NOMO-1 (cell line): ENCODE measurements around the gene OR5A1.
A peak's percentile ranks its signal among the peaks of the same experiment; 100 is the strongest.
"Not testable (repeated sequence)": the region's sequence is repeated elsewhere in the genome, so short reads cannot be mapped to it uniquely, and the experiment has no call there.

Experiments used
- DNase-seq, 2 experiments: peaks; one replicate each; lab custom pipeline; 2025; ENCODE audit not compliant: unreplicated experiment in 2 of 2; lab: John Stamatoyannopoulos, UW

OR5A1 gene

GRCh38 chr11:59436169-59436568, at the start of gene OR5A1:
Gene OR5A1, plus strand, starts transcription at chr11:59436469. Its CDS starts 6,700 bp downstream, at chr11:59443169.
- DNase-seq = no peak

GRCh38 chr11:59394186-59394585, 42.1 kb upstream of the OR5A1 start:
- DNase-seq = no peak

- no peak for DNase-seq
Observed at GRCh38 chr11:59400461-59401261, 35.6 kb upstream of the OR5A1 start.

- no peak for DNase-seq
Observed at GRCh38 chr11:59401262-59401552, 35.1 kb upstream of the OR5A1 start.

DNA sequence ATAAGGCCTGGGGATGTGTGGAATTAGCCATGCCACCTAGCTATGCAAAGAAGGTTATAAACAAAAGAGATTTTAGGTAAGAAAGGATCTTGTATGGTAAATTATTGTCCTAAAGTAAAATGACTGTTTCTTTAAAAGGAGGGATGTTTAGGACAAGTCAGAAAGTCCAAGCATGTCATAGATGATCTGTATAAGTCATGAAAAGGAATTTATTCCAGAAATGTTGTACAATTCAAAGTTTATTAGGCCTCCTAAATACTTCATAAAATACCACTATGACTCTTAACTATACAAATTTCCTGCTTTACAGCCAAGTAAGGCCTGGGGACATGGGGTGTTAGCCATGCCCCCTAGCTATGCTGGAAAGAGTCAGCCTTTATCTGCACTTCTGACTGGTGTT, 32.7 kb upstream of the OR5A1 start:
- DNase-seq = no peak

GRCh38 chr11:59413646-59414045, 22.6 kb upstream of the OR5A1 start:
- peak; percentile 80 to 96 for DNase-seq

DNA sequence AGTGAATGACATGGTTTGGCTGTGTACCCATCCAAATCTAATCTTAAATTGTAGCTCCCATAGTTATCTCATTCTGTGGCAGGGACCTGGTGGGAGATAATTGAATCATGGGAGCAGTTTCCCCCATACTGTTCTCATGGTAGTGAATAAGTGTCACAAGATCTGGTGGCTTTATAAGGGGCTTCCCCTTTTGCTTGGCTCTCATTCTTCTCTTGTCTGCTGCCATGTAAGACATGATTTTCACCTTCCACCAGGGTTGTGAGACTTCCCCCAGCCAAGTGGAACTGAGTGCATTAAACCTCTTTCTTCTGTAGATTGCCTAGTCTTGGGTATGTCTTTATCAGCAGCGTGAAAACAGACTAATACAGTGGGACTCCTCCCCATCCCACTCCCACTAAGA, 21.2 kb upstream of the OR5A1 start:
- DNase-seq = peak in 1 of 2 experiments; percentile 29

DNA sequence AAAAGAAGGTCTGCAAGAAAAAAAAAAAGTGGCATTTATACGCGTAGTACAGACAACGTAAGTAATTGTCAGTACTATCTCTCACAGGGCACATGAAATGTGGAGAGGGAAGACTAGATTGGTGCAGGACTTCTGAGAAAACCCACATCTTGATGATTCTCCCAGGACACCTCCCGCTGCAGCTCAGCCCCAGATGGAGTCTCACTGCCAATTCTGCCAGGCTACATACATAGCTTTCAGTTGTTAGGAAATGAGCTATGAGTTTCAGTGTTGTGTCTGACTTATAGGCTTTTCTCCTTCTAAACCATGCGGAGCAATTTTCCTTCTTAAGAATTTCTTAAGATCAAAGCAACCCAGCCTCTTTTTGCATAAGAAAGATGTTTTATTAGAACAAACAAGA, 19.7 kb upstream of the OR5A1 start:
- DNase-seq = no peak

- peak in 1 of 2 experiments; percentile 15 for DNase-seq
Observed at GRCh38 chr11:59417023-59417422, 19.2 kb upstream of the OR5A1 start.

DNA sequence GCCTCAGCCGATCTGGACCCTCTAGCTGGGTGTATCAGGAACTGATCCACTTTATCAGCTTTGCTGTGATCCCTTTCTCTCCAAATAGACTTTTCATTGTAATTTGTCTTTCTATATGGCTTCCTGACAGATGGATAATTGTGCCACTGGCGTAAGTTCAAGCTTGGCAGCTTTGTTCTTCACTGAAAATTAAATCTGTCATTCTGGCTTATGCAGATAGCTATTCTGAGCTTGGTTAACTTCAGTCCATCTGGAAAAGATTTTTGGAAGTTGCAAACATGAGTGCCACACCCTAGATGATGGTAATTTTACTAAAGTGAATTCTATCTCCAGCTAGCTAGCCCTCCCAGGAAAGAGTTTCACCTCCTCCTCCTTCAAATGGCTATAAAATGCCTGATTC, 18.1 kb upstream of the OR5A1 start:
- no peak for DNase-seq

- DNase-seq = peak in 1 of 2 experiments; percentile 6
Observed at GRCh38 chr11:59423835-59424234, 12.4 kb upstream of the OR5A1 start.

- no peak for DNase-seq
Observed at GRCh38 chr11:59425131-59425530, 11.1 kb upstream of the OR5A1 start.

DNA sequence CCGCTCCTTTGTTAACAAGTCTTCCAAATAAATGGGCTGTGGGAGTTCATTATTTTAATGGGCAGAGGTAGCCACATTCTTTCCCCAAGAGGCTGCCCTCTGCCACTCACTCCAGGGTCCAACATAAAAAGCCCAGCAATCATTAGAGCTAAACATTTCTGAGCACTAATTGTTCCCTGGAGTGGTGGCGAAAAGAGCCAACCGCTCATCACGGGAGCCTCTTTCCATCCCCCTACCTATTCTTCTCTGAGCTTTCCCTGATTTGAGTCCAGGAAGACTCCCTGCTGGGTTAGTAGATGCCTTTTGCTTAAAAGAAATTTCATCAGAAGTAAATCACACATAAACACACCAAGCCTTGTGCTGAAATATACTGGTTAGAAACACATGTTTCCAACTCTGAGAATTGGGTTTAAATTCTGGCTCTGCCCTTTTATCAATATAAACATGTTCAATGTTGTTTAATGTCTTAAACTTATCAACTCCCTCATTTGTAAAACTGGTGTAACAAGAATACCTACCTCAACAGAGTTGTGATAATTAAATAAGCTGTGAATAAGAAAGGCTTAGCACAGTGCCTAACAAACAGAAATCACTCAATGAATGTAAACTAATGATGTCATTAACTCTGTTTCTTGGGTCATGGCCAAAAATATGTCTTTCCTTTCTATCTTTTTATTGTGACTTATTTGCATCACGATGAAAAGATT, 9.8 kb upstream of the OR5A1 start, which contains the start of gene OR5A2:
Gene OR5A2, minus strand, starts transcription at position 53 of the 707 bp plus-strand sequence. CDS start 3,460 bp downstream, outside the sequence.
- DNase-seq = no peak

GRCh38 chr11:59427068-59427382, 9.2 kb upstream of the OR5A1 start:
- DNase-seq = no peak

- DNase-seq = peak in 1 of 2 experiments; percentile 65
Observed at GRCh38 chr11:59429924-59430516, 6.2 kb upstream of the OR5A1 start.

DNA sequence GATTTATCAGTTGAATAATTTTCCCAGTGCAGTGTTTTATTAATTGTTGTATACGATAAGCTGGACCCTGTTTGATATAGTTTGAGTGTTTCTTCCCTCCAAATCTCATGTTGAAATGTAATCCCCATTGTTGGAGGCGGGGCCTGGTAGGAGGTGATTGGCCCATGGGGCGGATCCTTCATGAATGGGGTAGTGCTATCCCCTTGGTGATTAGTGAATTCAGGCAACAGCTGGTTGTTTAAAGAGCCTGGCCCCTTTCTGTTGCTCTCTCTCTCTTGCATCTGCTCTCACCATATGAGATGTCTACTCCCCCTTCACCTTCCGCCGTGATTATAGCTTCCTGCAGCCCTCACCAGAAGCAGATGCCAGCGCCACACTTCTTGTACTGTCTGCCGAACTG, 1.5 kb downstream of the OR5A1 start:
- DNase-seq = no peak

DNA sequence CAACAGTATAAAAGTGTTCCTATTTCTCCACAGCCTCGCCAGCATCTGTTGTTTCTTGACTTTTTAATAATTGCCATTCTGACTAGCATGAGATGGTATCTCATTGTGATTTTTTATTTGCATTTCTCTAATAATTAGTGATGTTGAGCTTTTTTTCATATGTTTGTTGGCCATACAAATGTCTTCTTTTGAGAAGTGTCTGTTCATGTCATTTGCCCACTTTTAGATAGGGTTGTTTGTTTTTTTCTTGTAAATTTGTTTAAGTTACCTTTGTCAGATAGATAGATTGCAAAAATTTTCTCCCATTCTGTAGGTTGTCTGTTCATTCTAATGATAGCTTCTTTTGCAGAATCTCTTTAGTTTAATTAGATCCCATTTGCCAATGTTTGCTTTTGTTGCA, 9.4 kb downstream of the OR5A1 start:
- not testable (repeated sequence) for DNase-seq

GRCh38 chr11:59448484-59448883, 12.2 kb downstream of the OR5A1 start:
- DNase-seq = no peak

- DNase-seq = no peak
Observed at GRCh38 chr11:59456661-59457060, 20.4 kb downstream of the OR5A1 start, which contains the start of gene OR4D6. Gene OR4D6, plus strand, starts transcription at chr11:59456961. Its CDS starts 0 bp downstream, at chr11:59456961.

DNA sequence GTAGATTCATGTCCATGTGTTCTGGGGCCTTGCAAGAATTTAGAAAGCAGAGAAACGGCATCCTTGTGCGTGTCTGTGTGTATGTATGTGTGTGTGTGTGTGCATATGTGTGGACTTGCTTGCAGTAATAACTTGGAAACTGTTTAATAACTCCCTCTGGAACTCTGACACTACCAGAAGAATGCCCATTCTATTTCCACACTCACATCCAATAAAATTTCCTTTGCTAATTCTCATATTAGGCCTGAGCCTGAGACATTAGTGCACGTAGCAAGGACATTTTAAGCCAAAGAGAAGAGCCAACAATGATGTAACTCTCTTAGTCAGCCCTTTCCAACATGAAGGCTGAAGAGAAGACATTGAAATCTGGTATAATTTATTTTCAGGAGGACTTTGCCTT, 23.6 kb downstream of the OR5A1 start:
- no peak for DNase-seq

GRCh38 chr11:59463190-59463641, 26.9 kb downstream of the OR5A1 start:
- DNase-seq = no peak

DNA sequence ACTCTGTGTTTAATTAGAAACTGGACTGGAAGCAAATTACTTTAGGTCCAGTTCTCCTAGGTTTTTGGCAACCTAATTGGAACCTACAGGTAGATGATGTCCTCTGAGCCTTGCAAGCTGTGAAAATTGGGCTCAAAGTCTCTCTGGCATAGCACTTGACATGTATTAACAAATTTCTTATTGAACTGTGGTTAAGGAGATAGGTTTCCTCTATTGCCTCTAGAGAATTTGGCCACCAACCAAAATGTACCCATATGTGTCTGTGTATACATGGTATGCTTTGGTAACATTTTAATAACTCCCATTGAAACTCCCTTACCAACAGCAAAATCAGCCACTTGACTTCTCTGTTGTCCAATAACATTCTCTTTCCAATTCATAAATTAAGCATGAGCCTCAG, 36.7 kb downstream of the OR5A1 start, which contains the start of gene OR4D10:
Gene OR4D10, plus strand, starts transcription at position 301 of the 400 bp plus-strand sequence. CDS start 4,115 bp downstream, outside the sequence.
- DNase-seq = no peak
